Stimulated activated CD8-positive, alpha-beta memory T cell treated with anti-CD3 and anti-CD28 coated beads, Interleukin-15, amount 100 ng/mL, for 1 hour (primary cell): ENCODE data around the gene CDKN2AIPNL.
A peak's percentile ranks its signal among the peaks of the same experiment; 100 is the strongest.

Experiments used
- DNase-seq: peaks from one replicate; pipeline ENCODE4 v3.0.0-alpha.2; 2020; ENCODE audit warnings: low read depth

CDKN2AIPNL gene

DNA sequence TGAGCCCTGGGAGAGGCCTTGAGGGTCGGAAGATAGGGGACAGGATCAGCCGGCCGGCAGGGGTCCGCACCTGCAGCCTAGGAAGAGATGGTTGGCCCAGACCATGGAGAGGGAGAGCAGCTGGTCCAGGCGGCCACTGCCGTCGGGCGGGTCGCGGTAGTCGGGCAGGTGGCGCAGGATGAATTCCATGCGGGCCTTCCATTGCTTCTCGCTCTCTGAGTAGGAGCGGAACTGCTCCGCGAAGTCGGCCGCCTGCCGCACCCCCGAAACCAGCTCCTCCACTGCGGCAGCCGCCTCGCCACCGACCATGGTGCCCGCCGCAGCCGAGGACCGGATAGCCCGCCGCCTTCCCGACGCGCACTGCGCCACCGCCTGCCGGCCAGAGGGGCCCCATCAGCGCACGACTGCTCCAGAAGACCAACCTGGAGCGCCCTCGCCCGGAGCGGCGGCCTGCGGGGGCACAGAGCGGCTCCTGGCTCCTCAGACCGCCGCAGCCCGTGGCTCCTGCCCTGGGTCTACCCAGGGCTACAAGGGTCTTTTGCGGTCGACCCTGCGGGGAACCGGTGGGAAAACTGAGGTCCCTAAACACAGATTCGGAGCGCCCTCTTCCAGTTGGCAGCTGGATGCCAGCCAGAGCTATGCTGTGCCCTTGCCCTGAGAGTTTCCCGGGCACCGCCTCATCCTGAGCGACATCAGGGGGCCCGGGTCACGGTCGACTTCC is at the start of gene CDKN2AIPNL:
CDKN2AIPNL (minus strand) TSS at position 336 of the 721 bp plus-strand sequence; CDS start at position 309, 27 bp downstream.
- peak; percentile 77 for DNase-seq

GRCh38 chr5:134460551-134460950 is 48.9 kb upstream of the CDKN2AIPNL start:
- no peak for DNase-seq

DNA sequence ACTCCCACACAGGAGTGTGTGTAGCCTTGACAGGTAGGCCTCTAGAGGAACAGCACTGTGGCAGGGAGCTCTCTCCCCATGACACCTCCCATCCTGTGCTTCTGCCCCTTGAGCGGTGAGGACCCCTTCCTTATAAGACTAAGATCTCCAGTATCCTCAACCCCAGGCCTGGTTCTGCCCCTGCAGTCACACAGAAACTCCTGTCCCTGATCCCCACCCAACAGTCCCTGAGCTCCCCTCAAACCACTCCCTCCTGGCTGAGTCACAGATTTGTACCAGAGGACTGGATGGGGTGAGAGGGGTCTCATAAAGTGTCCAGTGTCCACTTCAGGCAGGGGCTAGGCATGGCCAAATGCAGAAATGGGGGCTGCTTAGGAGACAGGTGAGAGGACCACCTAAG is 47.8 kb upstream of the CDKN2AIPNL start:
- no peak for DNase-seq

DNA sequence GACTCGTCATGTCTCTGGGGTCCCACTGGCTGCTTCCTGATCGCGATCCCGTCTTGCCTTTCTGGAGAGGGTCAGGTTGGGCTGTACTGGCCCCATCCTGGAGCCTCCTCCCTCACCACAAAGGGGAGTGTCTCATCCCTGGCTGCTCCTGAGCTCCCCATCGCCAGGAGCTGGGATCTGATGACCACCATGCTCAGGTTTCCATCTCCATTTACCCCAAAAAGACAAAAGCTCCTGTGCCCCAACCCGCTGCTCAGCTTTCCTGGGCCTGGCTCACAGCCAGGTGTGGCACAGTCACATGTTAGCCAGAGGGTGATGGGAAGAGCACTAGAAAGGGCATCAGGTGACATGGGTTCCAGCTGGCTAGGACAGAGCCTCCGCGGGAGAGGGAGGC is 47.3 kb upstream of the CDKN2AIPNL start:
- DNase-seq = no peak

GRCh38 chr5:134458234-134459009 is 46.7 kb upstream of the CDKN2AIPNL start:
- no peak for DNase-seq

GRCh38 chr5:134457801-134458200 is 46.1 kb upstream of the CDKN2AIPNL start:
- DNase-seq = no peak

- no peak for DNase-seq
Observed at GRCh38 chr5:134456825-134457224, 45.1 kb upstream of the CDKN2AIPNL start.

DNA sequence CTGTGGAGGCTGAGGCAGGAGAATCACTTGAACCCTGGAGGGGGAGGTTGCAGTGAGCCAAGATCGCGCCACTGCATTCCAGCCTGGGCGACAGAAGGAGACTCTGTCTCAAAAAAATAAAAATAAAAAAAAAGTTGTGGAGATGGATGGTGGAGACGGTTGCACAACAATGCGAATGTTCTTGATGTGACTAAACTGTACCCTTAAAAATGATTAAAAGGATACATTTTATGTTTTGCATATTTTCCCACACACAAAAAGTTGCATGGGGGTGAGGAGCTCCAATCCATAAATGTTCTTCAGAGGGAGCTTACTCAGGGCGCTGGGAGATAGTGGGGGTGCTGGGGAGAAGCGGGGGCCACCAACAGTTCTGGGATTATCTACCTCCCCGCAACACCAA is 43.8 kb upstream of the CDKN2AIPNL start:
- DNase-seq = no peak

GRCh38 chr5:134453016-134453415 is 41.3 kb upstream of the CDKN2AIPNL start:
- DNase-seq = no peak

GRCh38 chr5:134451936-134452505 is 40.3 kb upstream of the CDKN2AIPNL start:
- DNase-seq = no peak

- no peak for DNase-seq
Observed at GRCh38 chr5:134451225-134451935, 39.7 kb upstream of the CDKN2AIPNL start.

GRCh38 chr5:134450374-134450773 is 38.7 kb upstream of the CDKN2AIPNL start:
- DNase-seq = no peak

GRCh38 chr5:134449167-134449566 is 37.5 kb upstream of the CDKN2AIPNL start:
- no peak for DNase-seq

GRCh38 chr5:134447815-134448520 is 36.3 kb upstream of the CDKN2AIPNL start:
- no peak for DNase-seq

DNA sequence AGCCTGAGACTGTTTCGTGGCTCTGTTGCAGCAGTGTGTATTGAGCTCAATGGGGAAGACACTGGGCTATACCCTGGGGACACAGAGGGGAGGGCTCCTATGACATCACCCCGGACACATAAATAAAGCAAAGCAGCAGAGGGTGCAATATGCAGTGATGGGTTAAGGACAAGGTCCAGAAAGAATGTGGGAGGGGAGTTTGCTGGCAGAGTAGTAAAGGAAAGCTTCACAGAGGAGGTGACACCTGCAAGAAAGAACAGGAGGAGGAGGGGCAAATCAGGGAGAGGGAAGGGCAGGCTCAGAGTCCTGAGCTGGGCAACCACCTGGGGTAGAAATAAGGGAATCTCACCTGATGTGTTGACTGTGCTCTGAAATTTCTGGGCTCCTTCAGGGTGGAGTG is 35.3 kb upstream of the CDKN2AIPNL start:
- DNase-seq = no peak

GRCh38 chr5:134445856-134446818 is 34.5 kb upstream of the CDKN2AIPNL start:
- DNase-seq = no peak

- DNase-seq = no peak
Observed at GRCh38 chr5:134444941-134445471, 33.3 kb upstream of the CDKN2AIPNL start.

DNA sequence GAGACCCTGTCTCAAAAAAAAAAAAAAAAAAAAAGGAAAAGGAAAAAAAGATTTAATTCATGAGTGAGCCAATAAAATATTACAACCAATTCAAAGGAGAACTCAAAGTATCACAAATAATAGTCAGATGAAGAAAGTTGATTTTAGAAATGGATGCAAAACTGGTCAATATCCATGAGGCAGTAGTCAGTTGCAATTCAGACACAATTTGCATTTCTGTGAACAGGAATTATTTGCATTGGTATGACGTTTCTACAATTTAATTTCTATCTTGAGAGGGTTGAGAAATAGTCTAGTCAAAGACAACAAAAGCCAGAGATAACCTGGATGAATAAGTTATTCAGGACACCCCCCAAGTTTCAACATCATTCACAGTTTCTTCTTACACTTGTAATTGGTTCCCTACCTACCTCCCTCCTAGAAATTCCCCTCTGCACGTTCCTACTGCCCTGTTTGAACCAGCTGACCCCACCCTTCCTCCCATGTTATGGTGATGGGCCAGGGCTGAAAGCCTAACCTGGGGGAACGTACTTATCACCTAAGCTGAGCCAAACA is 28.6 kb upstream of the CDKN2AIPNL start:
- no peak for DNase-seq

DNA sequence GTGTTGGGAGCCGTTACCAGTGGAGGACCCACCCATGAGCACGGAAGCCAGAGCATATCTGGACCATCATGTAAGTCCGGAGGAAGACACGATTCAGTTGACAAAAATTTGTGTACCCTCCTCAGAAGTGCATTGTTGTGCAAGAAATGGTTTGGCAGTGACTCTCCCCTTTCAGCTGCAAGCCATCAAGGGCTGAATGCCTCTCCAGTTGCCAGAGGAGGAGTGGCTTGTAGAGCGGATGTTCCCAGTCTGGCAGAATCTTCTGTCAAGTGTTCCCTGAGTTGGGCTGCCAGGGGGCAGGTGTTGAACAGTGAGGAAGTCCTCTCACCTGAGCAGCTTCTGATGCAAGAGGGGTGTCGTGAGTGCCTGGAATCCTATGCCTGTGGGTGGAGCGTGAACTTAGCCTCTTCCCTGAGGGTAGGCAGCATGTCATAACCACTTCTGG is 27.6 kb upstream of the CDKN2AIPNL start:
- no peak for DNase-seq

- no peak for DNase-seq
Observed at GRCh38 chr5:134438721-134439123, 27.0 kb upstream of the CDKN2AIPNL start.
